Aorta (tissue), 5 donors: Measurements from ENCODE around the gene SERTM2. TPM values are rescaled to one million over a fixed set of nuclear protein-coding genes. Genes with fewer than 3 reads are reported as not detected.

Source experiments
- ATAC-seq: fragments of 200-7000 bp; cut with Tn5 transposase; one replicate; pipeline ENCODE4 v1.9.1; 2022; ENCODE audit warnings: moderate library complexity; ENCODE audit not compliant: low FRiP score
- DNase-seq, 2 donors: peaks; one replicate each; pipeline ENCODE4 v3.0.0-alpha.2; 2020
- H3K27ac ChIP-seq, 2 donors: one replicate each; pipeline ENCODE4 v1.5.1; 2013; ENCODE audit warnings: low read length in 2 of 2, mild to moderate bottlenecking in 2 of 2, moderate library complexity in 2 of 2, control low read depth in 1 of 2, inconsistent platforms in 1 of 2, low read depth in 1 of 2
- H3K27me3 ChIP-seq, 2 donors: one replicate each; pipeline ENCODE4 v1.6.1; 2013; ENCODE audit warnings: control low read depth in 1 of 2, low read length in 1 of 2, mild to moderate bottlenecking in 1 of 2, moderate library complexity in 1 of 2; ENCODE audit not compliant: insufficient read depth in 2 of 2, control insufficient read depth in 1 of 2
- H3K36me3 ChIP-seq, 2 donors: one replicate each; pipeline ENCODE4 v1.6.1; 2013; ENCODE audit warnings: control low read depth in 1 of 2, low read length in 1 of 2, mild to moderate bottlenecking in 1 of 2; ENCODE audit not compliant: insufficient read depth in 2 of 2, control insufficient read depth in 1 of 2
- H3K4me1 ChIP-seq, 2 donors: one replicate each; pipeline ENCODE4 v1.6.1; 2013; ENCODE audit warnings: low read length in 2 of 2, control low read depth in 1 of 2, mild to moderate bottlenecking in 1 of 2, moderate library complexity in 1 of 2; ENCODE audit not compliant: insufficient read depth in 2 of 2, control insufficient read depth in 1 of 2
- H3K4me3 ChIP-seq, 2 donors: one replicate each; pipeline ENCODE4 v1.5.1; 2013; ENCODE audit warnings: low read length in 2 of 2, control low read depth in 1 of 2, mild to moderate bottlenecking in 1 of 2
- H3K9me3 ChIP-seq: one replicate; pipeline ENCODE4 v1.6.1; 2013; ENCODE audit warnings: mild to moderate bottlenecking, low read length; ENCODE audit not compliant: control insufficient read depth
- WGBS, 2 donors: extraction: QIAGEN DNeasy Blood & Tissue Kit; methylation state at CpG; one replicate each; pipeline ENCODE4 v1.1.7; 2013; 5-methylcytosine and 5-hydroxymethylcytosine counted together
- intact Hi-C, 2 donors: fragments of 100-400 bp; cut with DNase I; formaldehyde crosslinking; loops; one replicate each; pipeline versions ENCODE4 v1.14.2 to v1.15.0; 2022
- polyA plus RNA-seq, 2 donors: library from polyadenylated mRNA; stranded (reverse); fragments of 200-250 nt; gene quantifications; one replicate each; pipeline ENCODE4 v1.2.3, GENCODE V29; 2013
- total RNA-seq, 2 donors: library from RNA; stranded (reverse); fragmentation: NEBNext Ultra II Directional; extraction: Animal tissue kit (Norgen Biotek cat#: 25700); gene quantifications; one replicate each; pipeline ENCODE4 v1.2.1, GENCODE V29; 2021
- donor health status: healthy with polysubstance abuse.
- donor health status: Bipolar disorder and iron deficiency.
- donor health status: DM: no; HTN: no; CAD: no.
- donor health status: DM: no; HTN: no; CAD: no.
- donor health status: DM: yes; HTN: yes; CAD: no.

The SERTM2 gene
- total and polyA plus RNA-seq, 4 donors, result not detected

DNA sequence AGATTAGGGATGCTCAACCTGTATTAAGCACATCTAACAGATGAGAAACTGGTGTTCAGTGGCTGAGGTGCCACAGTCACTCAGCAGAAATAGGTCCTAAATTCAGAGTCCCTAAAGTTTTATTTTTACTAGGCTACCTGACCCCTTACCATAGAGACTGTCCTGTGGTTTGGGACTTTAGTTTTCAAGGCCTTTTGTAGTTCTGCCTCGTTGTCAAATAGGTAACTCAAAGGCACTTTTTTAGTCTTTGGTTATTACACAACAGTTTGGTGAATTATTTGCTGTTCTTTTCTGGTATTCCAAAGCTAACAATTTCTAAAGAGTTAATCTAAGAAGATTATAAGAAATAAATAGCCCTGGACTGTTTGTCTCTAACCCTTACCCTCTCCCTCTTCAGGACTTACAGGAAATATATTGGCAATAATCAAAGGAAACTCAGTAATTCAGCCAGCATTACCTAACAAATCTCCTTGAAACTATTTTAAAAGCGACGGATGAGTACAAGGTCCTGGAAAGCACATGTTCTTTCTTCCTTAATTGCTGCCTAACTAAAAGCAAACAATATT lies 12.8 kb upstream of the SERTM2 start:
- Histone ChIP-seq H3K36me3 (no peaks in the 10 kb centered on the region), H3K4me1 (no peaks in the 10 kb centered on the region), H3K27ac (no peak overlapping the region), H3K4me3 (no peak overlapping the region), H3K27me3 (no peaks in the 10 kb centered on the region), H3K9me3 (no peaks in the 10 kb centered on the region)
- ATAC-seq (no peak), DNase-seq (no peak)
- intact Hi-C loops, result no loop called here
- 79 to 87% methylated on average over 3 of the region's 3 CpGs for WGBS, 2 donors

DNA sequence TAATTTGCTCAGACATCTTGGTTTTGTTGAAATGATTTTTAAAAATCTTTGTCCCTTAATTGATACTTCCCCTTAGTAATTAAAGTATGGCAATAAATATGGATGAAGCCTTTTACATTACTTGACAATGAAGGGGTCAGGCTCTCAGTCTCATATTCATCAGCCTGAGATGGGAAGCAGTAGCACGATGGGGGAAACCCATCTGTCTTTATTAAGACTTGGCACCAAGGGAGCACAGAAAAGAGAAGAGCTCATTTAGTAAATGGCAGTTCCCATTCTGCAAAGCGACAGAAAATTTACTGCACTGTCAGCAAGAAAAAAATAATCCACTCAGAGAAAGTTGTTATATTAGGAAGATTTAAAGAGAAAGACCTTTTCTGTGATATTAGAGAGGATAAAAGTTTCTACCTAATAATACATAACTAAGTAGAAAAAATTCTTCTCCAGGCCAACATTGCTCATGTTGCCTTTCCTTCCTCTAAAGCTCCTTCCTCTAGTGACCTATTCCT lies 7.9 kb upstream of the SERTM2 start:
- Histone ChIP-seq H3K27ac (no peak overlapping the region), H3K4me1 (no peaks in the 10 kb centered on the region), H3K27me3 (no peaks in the 10 kb centered on the region), H3K4me3 (no peak overlapping the region), H3K9me3 (no peaks in the 10 kb centered on the region), H3K36me3 (no peaks in the 10 kb centered on the region)
- ATAC-seq (no peak), DNase-seq (no peak)
- 28 to 34% methylated on average over 2 of the region's 2 CpGs for WGBS, 2 donors
- intact Hi-C loops, result no loop called here

DNA sequence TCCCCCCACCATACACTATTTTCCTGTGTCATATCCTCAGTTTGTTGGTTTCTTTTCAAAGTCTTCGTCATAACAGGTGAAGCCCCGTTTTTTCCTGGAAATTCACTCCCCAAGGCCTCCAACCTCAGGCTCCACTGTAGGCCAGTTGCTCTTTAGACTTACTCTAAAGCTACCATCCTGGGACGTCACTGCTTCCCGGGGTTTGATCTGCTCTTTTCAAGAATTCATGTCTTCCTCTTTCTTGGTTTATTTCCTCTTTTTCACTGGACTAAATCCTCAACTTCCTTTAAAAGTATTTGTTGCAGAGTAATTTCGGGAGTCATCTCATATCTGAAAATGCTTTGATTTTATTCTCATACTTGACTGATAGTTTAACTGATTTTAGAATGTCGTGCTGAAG lies 6.5 kb upstream of the SERTM2 start:
- no peaks in the 10 kb centered on the region for H3K4me1 ChIP-seq
- 55 to 84% methylated on average over 6 of the region's 6 CpGs for WGBS, 2 donors
- peak in 1 of 2 donors; percentile 57 for DNase-seq
- no peak for ATAC-seq
- H3K4me3 ChIP-seq, result no peak overlapping the region
- no peaks in the 10 kb centered on the region for H3K9me3 ChIP-seq
- intact Hi-C loops, result no loop called here
- no peaks in the 10 kb centered on the region for H3K36me3 ChIP-seq
- no peaks in the 10 kb centered on the region for H3K27me3 ChIP-seq
- H3K27ac ChIP-seq, result no peak overlapping the region

DNA sequence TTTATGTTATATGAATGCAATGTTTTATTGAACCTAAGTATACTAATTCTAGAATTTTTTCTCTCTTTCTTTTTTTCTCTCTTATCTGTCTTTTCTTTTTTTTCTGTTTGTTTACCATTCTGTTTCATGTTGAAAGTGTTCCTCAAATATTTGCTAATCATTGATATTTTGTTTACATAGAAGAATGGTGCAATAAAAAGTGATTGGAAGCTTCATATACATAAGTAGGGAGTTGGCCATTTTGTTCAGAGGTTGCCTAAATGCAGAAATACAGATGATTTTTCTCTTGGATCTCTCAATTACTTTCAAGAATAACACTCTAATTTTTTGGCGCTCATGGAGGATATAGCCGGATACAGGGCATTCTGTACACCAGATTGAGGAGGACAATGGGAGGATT lies 5.7 kb upstream of the SERTM2 start:
- Histone ChIP-seq H3K9me3 (no peaks in the 10 kb centered on the region), H3K36me3 (no peaks in the 10 kb centered on the region), H3K27me3 (no peaks in the 10 kb centered on the region), H3K4me3 (no peak overlapping the region), H3K27ac (no peak overlapping the region), H3K4me1 (no peaks in the 10 kb centered on the region)
- WGBS, 2 donors, result 92 to 95% methylated on average over 2 of the region's 2 CpGs
- intact Hi-C loops, result no loop called here
- DNase-seq (no peak), ATAC-seq (no peak)

DNA sequence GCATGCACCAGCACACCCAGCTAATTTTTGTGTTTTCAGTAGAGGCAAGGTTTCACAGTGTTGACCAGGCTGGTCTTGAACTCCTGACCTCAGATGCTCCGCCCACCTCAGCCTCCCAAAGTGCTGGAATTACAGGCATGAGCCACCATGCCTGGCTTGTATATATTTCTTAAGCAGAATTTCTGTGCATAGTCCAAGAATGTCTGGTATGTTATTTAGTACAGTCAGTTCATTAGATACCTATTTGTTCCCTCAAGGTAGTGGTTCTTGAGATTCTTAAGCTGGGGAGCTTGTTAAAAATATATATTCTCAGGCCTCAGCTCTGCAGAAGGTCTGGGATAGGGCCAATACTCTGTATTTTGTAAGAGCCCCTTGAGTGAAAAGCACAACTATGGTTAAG lies 4.6 kb upstream of the SERTM2 start:
- no peak for DNase-seq
- 73 to 91% methylated on average over 1 of the region's 1 CpG for WGBS, 2 donors
- no peak overlapping the region for H3K27ac ChIP-seq
- intact Hi-C loops, result no loop called here
- H3K36me3 ChIP-seq, result no peaks in the 10 kb centered on the region
- H3K9me3 ChIP-seq, result no peaks in the 10 kb centered on the region
- no peak overlapping the region for H3K4me3 ChIP-seq
- H3K27me3 ChIP-seq, result no peaks in the 10 kb centered on the region
- ATAC-seq, result no peak
- H3K4me1 ChIP-seq, result no peaks in the 10 kb centered on the region

DNA sequence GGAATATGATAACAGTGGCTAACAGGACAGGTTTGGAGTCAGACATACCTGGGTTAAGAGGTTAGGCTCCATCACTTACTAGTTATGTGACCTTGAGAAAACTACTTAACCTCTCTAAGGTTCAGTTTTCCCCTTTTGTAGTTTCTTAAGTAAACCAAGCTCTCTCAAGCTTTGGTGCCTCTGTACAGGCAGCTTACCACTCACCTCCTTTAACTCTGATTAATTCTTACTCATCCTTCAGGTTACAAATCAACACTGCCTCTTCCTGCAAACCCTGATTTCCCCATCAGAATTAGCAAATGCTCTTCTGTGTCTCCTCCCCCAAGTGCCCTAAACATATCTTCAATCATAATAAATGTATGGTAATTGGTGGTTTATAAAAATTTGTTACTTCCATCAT lies 3.5 kb upstream of the SERTM2 start:
- no peaks in the 10 kb centered on the region for H3K9me3 ChIP-seq
- intact Hi-C loops, result no loop called here
- H3K27ac ChIP-seq, result no peak overlapping the region
- no peak overlapping the region for H3K4me3 ChIP-seq
- no peaks in the 10 kb centered on the region for H3K27me3 ChIP-seq
- DNase-seq, result no peak
- H3K36me3 ChIP-seq, result no peaks in the 10 kb centered on the region
- H3K4me1 ChIP-seq, result no peaks in the 10 kb centered on the region
- no peak for ATAC-seq

DNA sequence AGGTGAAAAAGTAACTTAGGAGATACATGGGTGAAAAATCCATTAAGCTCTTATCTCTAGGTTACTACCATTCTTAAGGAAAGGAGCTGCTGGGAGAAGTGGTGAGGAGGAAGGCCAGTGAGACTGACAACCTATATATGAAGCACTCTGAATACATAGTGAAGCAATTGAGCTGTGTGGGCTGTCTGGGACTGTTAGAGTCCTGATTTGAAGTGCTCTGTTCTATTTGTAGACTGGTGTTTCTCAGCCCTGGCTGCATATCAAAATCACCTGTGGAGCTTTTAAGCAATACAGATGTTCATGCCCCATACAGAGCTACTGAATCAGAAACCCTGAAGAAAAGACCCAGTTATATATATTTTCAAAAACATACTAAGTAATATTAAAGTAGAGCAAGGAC lies 3.9 kb downstream of the SERTM2 start:
- Histone ChIP-seq H3K27ac (no peak overlapping the region), H3K9me3 (no peaks in the 10 kb centered on the region), H3K4me1 (no peaks in the 10 kb centered on the region), H3K4me3 (no peak overlapping the region), H3K36me3 (no peaks in the 10 kb centered on the region), H3K27me3 (no peaks in the 10 kb centered on the region)
- ATAC-seq (no peak), DNase-seq (no peak)
- intact Hi-C loops, result no loop called here

DNA sequence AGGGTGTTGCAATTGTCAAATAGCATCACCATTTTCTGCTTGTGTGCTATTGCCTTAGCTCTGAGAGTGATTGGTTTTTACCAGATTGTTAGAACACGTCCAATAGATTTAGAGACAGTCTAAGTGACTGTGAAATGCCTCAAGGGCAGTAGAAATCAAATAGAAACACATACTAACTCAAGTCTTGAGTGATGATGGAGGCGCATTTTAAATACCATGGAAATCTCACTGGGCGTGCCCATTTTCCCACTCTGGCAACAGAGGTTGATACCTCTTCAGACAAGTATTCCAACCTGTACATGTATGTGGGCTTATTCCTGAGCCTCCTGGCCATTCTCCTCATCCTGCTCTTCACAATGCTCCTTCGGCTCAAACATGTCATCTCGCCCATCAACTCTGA lies 7.2 kb downstream of the SERTM2 start:
- no peaks in the 10 kb centered on the region for H3K4me1 ChIP-seq
- DNase-seq (no peak), ATAC-seq (no peak)
- no peaks in the 10 kb centered on the region for H3K36me3 ChIP-seq
- H3K27ac ChIP-seq, result no peak overlapping the region
- no peaks in the 10 kb centered on the region for H3K9me3 ChIP-seq
- H3K27me3 ChIP-seq, result no peaks in the 10 kb centered on the region
- intact Hi-C loops, result no loop called here
- H3K4me3 ChIP-seq, result no peak overlapping the region
- WGBS, 2 donors, result 77 to 94% methylated on average over 5 of the region's 5 CpGs

DNA sequence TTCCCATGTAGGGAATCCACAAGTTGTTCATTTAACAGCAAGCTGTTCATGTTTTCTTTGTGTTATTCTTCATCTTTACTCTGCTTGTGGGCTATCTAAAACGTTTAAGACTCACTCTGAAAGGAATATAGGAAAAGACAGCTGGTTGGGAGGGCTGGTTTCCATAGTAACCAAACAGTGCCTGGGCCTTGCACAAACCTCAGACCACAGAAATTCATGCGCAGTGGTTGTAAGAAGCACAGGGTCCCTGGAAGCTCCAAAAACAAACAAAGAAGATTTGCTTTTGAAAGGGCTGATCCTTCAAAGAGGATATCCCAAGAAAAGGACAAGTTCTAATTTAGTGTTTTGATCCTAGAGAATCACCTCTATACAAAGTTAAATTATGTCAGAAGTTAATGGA lies 7.8 kb downstream of the SERTM2 start:
- H3K36me3 ChIP-seq, result no peaks in the 10 kb centered on the region
- H3K4me1 ChIP-seq, result no peaks in the 10 kb centered on the region
- intact Hi-C loops, result no loop called here
- WGBS, 2 donors, result 30 to 49% methylated on average over 2 of the region's 2 CpGs
- no peak overlapping the region for H3K4me3 ChIP-seq
- H3K27me3 ChIP-seq, result no peaks in the 10 kb centered on the region
- H3K9me3 ChIP-seq, result no peaks in the 10 kb centered on the region
- ATAC-seq (no peak), DNase-seq (no peak)
- H3K27ac ChIP-seq, result no peak overlapping the region
